ENCODE data around the gene ADARB2.
A peak's percentile ranks its signal among the peaks of the same experiment; 100 is the strongest.

ADARB2 gene

DNA sequence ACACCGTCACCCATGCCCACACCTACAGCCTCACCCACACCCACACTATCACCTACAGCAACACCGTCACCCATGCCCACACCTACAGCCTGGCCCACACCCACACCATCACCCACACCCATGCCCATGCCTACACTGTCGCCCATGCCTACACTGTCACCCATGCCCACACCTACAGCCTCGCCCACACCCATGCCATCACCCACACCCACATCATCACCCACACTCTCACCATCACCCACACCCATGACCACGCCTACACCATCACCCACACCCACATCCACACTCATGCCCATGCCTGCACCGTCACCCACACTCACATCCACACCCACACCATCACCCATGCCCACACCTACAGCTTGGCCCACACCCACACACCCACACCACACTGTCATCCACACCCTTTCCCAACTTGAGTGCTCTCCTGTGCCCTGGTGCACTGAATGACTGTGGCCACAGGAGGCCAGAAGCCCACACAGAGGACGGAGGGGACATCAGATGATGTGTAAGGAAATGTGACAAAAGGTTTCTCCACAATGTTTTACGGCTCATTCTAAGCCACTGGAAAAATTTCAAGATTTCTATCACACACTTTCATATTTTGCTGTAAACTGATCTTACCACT lies 527.9 kb downstream of the ADARB2 start:
- DNase-seq: no peak

GRCh38 chr10:1208366-1209311 lies 528.7 kb downstream of the ADARB2 start:
- DNase-seq: no peak

- no peak for DNase-seq
Observed at GRCh38 chr10:1206601-1207000, 530.7 kb downstream of the ADARB2 start.

GRCh38 chr10:1206101-1206500 lies 531.2 kb downstream of the ADARB2 start:
- DNase-seq: no peak

- no peak for DNase-seq
Observed at GRCh38 chr10:1205450-1206030, 531.8 kb downstream of the ADARB2 start.

GRCh38 chr10:1204434-1205326 lies 532.6 kb downstream of the ADARB2 start:
- no peak for DNase-seq

DNA sequence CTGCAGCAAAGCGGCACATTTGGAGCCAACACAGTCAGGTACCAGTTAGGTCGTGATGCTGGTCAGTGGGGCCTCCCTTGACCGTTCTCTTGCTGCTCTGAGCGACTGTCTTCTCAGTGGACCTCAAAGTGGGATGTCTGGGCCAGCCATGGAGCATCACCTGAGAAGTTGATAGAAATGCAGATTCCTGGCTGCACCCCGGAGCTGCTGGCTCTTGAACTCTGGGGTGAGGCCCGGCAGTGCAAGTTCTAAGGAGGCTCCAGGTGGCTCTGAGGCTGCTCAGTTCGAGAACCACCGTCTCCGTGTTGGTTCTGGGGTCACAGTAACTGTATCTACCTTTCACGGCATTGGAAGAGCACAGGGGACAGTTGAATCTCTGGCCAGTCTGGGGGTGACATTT lies 533.6 kb downstream of the ADARB2 start:
- no peak for DNase-seq

GRCh38 chr10:1203216-1203615 lies 534.1 kb downstream of the ADARB2 start:
- no peak for DNase-seq

- DNase-seq: no peak
Observed at GRCh38 chr10:1202343-1202742, 535.0 kb downstream of the ADARB2 start.

DNA sequence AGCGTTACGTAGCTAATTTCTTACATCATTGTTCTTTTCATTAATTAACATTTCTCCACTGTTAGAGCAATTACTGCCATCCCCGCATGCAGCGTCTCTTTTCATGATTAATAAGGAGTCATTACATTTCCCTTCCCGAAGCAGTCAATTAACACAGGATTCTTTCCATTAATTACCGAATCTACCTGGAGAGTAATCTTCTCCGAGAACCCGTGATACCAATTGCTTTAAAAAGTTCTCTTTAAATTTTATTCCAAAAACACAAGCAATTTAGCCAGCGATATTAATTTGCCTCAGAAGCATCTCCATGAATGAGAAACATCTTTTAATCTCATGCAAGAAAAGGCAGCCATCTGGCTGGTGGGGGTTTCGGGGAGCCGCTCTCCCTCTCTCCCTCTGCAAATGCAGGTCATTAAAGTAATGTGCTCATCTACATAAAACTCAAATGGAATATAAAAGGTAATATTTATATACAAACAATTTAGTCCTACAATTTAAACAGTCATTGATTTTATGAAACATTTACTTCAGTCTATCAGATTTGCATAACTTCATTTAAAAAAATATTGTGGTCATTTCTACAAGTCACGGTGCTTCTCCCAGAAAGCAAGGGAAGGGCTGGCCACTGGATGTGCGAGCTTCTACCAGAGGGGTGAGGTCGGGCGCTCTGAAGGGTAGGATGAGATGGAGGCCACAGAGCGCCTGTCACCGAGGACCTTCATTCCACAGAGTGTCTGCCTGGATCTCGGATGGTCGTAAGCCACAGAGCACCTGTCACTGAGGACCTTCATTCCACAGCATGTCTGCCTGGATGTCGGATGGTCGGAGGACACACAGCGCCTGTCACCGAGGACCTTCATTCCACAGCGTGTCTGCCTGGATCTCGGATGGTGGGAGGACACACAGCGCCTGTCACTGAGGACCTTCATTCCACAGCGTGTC lies 536.2 kb downstream of the ADARB2 start:
- no peak for DNase-seq

GRCh38 chr10:1199897-1200721 lies 537.2 kb downstream of the ADARB2 start:
- no peak for DNase-seq

- no peak for DNase-seq
Observed at GRCh38 chr10:1199345-1199673, 538.0 kb downstream of the ADARB2 start.

DNA sequence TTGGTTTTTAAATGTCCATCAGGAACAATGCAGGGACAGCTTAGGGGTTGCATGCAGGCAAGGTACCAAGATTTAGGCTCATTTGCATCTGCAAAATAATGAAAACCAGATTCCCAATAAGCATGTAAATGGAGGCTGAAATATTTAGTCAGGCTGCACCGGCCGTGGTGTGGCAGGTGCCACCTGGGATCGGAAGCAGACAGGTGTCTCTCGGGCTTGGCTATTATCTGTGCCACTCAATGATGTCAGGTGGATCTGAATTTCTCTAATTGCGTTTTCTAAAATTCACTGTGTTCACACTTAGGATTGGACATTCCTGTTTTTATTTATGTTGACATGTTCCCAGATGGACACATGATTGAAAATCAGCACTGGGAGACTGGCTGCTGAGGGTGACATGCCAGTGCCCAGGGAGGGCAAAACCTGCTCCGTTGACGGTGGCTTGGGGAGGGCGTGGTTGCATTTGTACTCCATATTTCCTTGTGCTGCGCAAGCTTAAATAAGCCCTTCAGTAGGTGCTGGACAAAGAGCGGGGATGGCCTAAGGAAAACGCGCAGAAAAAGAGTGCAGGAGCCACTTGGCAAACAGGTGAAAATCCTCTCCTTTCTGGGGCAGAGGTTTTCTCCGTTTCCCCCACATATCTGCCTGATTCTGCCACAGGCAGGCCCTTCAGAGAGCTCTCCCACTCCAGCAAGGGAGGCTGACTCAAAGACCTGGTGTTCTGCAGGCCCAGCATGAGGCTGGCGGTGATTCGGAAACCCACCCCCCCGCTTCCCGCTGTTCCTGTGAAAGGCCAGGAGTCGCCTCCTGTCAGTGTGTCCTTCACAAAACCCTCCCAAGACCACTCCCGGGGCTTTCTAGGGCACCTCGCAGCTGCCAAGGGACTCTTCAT lies 538.6 kb downstream of the ADARB2 start:
- DNase-seq: peak; percentile 38

- DNase-seq: no peak
Observed at GRCh38 chr10:1197384-1197783, 539.9 kb downstream of the ADARB2 start.

DNA sequence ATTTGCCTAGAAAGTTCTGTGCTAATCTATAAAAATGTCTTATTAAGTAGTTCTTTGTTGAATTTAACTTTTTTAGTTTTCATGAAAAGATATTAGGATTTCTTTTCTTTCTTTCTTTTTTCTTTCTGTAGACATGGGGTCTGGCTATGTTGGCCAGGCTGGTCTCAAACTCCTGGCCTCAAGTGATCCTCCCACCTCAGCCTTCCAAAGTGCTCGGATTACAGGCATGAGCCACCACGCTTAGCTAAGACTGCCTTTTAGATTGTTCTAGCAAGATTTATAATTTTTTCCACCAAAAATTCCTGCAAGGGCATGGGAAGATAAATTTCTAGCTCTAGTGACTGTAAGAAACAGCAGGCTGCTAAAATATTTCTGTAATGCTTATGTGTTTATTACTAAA lies 540.7 kb downstream of the ADARB2 start:
- no peak for DNase-seq

- no peak for DNase-seq
Observed at GRCh38 chr10:1195828-1196227, 541.5 kb downstream of the ADARB2 start.

- DNase-seq: no peak
Observed at GRCh38 chr10:1194161-1194560, 543.2 kb downstream of the ADARB2 start.

DNA sequence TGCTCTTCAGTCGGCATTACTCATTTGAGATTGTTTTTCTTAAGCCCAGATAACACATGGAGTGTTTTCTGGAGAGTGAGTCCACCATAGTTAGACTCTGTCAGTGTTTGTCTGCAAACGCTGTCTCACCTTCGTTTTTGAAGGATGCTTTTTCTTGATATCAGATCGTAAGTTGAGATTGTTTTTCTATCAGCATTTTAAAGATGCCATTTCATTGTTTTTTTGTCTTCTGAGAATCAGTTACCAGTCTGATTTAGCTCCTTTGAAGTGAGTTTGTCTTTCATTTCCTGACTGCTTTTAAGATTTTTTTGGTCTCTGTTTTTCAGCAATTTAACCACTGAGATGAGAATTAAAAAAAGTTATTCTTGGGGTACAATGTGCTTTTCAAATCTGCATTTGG lies 543.8 kb downstream of the ADARB2 start:
- no peak for DNase-seq

DNA sequence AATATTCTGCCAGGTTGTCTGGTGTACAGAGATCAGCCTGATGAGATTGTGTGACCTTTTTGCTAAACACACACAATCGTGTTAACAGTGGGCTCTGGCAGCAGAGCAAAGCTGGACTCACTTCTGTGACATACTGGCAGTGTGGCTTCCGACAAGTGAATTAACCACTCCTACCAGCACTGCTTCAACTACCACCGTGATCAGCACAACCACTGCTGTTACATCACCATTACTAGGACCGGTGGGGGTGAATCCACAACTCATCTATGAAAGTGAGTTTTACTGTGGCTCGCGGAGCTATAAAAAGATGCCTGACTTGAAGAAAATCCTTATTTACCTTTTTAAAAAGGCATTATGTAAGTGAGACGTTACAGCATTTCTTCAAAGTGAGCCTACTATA lies 545.6 kb downstream of the ADARB2 start:
- DNase-seq: no peak

Data from NCI-H1436 (cell line).